Stimulated activated CD4-positive, alpha-beta T cell treated with anti-CD3 and anti-CD28 coated beads, Interleukin-1b, Interleukin-23, amount 100 ng/mL, for 4 hours (primary cell): ENCODE data around the gene FTMT.
"Not testable (repeated sequence)": the region's sequence is repeated elsewhere in the genome, so short reads cannot be mapped to it uniquely, and the experiment has no call there.

ENCODE experiments used
- DNase-seq, 2 donors: peaks; one replicate each; pipeline ENCODE4 v3.0.0-alpha.2; 2020; ENCODE audit warnings: low read depth in 2 of 2

The FTMT gene

DNA sequence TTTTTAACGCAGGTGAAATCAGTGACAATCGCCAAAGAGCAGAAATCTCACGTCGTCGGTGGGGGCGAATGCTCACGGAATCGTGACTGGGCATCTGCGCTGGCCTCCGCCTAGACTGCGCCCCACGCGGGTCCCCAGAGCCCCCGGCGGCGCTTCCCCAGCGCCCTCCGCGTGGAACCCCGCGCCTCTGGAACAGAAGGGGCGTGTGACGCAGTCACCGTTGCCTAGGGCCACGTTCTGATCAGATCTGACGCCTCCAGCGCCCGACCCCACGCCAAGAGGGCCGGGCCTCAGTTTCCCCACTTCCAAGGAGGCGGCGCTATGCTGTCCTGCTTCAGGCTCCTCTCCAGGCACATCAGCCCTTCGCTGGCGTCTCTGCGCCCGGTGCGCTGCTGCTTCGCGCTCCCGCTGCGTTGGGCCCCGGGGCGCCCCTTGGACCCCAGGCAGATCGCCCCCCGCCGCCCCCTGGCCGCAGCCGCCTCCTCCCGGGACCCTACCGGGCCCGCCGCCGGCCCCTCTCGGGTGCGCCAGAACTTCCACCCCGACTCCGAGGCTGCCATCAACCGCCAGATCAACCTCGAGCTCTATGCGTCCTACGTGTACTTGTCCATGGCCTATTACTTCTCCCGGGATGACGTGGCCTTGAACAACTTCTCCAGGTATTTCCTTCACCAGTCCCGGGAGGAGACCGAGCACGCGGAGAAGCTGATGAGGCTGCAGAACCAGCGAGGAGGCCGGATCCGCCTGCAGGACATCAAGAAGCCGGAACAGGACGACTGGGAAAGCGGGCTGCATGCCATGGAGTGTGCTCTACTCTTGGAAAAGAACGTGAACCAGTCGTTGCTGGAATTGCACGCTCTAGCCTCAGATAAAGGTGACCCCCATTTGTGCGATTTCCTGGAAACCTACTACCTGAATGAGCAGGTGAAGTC lies at the start of gene FTMT:
Gene FTMT, plus strand, starts transcription at position 240 of the 932 bp plus-strand sequence. Its CDS starts 82 bp downstream, at position 322.
- DNase-seq, result no peak

DNA sequence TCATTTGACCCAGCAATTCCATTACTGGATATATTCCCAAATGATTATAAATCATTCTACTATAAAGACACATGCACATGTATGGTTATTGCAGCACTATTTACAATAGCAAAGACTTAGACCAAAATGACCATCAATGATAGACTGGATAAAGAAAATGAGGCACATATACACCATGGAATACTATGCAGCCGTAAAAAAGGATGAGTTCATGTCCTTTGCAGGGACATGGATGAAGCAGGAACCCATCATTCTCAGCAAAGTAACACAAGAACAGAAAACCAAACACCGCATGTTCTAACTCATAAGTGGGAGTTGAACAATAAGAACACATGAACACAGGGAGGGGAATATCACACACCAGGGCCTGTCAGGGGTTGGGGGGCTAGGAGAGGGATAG lies 46.4 kb upstream of the FTMT start:
- DNase-seq, result not testable (repeated sequence)

DNA sequence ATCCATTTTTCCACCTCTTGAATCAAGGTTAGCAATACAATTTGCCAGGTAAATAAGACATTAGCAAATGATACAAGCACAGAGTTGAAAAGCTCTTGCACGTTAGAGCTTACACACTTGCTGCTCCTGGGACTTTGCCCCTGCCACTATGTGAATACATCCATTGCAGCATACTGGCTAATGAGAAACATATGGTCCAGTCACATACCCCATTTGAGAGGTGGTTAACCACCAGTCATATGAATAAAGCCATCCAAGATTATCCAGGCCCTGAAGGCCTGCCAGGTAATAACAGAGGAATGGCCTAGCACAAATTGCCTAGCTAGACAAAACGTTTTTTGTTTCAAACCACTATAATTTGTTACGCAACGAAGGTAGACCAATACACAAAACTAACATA lies 45.8 kb upstream of the FTMT start:
- no peak for DNase-seq

DNA sequence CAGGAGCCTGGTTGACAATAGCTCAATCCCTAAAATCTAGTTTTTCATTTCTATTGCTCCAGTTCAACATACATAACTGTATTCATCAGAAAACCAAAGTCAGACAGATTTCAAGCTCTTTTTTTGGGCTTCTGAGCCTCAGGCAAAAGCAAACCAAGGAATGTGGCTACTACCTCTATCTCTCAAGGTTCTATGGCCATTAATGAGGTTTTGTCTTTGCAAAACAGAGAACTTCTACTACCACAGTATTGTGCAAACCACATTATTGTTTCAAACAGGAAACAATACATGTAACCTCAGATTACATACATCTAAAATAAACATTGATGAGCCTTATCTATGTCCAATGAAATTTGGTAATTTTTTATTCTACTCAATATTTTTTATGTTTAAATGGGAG lies 35.5 kb upstream of the FTMT start:
- no peak for DNase-seq

DNA sequence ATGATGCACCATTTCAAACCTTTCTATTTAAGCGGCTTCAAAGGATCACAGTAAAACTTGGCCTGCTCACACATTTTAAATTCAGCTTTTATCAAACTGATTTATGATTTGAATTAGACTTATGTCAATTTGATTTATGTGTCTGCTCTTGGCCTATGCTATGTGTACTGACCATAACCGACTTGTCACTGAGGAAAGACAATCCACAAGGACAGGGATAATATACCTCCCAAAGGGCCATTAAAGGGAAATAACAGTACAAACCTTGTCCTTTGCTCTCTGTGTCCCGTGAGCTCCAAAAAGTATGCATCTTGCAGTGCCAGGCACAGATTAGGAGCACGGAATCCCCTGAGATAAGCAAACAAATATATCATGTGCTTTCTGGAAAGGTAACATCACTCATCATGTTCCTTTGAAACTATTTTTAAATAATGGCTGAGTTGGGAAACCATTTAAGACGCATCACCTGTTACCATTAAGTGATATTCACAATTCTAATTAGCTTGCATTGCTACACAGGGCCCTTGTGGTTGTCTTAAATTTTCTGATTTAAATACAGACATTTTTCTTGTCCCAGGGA lies 31.9 kb upstream of the FTMT start:
- no peak for DNase-seq

DNA sequence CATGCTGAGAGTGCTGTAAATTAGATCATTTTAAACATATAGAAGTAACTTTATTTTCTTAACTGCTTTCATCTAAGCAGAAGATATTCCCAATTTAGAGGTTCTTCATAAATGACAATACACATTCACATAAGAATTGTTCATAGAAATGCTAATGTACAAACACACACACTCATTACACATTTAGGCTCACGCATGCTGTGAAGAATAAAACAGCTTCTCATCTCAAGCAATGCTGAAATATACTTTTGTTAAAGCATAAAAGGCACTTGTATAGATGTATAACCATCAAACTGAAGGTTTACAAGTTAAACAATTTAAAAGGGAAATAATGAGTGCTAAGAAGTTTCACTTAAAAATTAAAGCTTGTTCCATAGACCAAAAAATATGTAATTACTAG lies 18.1 kb upstream of the FTMT start:
- no peak for DNase-seq

DNA sequence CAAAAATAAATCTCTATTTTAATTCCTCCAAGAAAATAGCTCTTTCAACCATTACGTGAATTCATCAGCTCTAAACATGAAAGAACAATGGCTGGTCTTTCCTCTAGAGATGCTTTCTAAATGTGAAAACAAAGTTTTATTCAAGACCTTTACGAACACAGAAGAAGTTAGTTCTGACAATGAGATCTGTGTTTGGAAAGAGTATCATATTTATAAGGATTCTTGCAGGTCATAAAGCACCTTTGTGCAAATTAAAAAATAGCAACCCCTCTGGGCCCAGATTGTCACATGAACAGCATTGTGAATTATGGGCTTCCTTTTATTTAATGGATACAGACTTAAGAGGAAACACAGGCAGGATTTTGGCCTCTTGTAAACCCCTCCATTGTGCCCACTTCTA lies 17.7 kb upstream of the FTMT start:
- DNase-seq, result no peak

DNA sequence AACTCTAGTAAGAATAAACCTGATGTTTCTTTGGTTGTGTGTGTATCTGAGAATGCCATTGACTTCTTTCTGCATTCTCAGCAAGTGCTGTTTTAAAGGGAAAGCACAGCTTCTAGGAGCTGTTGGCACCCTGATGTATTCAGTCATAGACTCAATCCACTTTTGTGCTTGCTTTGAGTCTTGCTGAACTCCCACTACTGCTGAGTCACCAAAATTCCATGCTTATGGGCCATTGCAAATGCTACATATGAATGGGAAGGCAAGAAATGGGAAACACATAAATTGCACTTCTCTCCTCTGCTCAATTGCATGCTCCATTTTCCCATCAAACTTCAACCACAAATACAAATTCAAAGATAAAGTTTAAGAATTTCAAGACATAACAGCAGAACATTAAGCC lies 9.8 kb upstream of the FTMT start:
- DNase-seq, result no peak

DNA sequence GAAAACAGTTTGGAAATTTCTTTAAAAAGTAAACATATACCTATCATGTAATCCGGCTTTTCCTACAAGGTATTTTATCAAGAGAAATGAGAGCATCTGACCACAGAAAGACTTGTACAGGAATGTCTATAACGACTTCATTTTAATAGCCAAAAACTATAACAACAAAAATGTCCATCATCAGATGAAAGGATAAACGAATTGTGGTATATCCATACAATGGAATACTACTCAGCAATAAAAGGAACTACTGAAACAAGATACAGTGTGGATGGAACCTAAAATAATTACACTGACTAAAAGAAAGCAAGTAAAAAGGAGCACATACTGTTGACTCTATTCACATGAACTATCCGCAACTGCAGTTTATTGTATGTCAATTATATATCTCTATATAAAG lies 1.4 kb upstream of the FTMT start:
- DNase-seq, result no peak

DNA sequence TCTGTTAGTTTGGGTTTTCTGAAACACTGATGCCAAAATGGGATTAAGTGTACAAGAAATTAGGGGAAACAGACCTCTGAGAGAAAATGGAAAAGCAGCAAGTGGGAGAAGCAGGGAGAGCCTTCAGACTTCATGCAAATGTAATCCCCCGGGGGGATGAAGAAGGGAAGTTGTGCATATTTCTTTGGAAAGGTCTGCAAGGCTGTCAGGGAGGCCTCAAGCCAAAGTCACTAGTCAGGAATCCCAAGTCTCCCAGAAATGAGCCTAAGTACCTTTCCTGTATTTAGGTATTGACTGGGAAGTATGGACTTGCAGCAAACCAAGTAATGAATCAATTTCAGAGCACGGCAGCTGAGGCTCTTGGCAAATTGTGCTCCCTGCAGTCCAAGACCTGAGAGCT lies 2.2 kb downstream of the FTMT start:
- no peak for DNase-seq

DNA sequence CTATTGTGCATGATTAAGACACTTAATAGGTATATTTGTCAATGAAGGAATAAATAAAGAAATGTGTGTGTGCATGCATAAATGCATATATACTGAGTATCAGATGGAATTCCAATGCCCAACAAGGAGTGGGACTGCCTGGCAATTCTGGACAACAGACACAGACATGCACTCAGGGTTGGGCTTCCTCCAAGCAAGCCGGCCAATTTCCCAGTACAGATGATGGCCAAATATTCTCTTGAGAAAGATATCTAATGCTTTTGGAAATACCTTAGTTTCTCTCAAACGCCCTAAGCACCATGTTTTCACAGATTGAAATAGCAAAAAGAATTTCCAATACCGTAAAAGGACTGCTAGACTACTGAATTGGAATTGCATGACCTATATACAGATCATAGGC lies 11.1 kb downstream of the FTMT start:
- DNase-seq, result no peak

DNA sequence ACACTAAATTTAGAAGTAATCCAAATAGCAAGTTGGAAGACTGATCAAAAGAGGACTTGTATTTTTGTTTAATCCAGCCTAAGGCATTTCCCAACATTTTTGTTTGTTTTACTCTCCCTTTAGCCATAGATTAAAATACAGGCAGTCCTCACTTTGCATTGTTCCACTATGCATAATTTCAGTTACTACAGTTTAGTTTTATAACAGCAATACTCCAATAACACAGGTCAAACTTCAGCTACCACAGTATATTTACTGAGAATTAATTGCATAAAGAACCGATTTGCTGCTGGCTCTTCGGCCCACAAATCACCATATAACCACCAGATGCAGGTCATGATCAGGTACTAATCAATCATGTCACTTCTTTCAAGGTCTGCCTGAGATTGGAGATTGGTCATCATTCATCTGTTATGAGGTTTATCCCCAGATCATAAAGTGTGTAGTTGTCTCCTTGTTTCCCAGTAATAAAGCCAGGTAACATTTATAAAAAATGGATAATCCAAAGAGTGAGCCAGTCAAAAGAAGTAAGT lies 12.1 kb downstream of the FTMT start:
- no peak for DNase-seq

DNA sequence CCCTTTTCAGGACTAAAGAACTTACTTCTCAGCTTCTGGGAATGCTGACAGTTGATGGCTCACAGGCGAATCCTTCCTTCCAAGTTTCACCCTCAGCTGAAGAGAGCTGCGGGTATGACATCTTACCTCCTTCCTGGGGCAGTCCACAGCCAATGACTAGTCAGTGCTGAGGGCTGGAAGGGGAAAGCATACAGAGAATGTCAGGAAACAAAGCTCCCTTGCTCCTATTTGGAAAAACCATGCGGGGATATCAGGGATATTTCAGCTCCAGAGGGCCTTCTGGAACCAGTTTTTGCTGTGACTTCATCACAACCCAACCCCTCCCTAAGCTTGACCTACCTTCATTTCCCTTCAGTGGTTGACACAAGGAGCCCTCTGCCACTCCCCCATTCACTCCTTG lies 15.7 kb downstream of the FTMT start:
- DNase-seq, result no peak

DNA sequence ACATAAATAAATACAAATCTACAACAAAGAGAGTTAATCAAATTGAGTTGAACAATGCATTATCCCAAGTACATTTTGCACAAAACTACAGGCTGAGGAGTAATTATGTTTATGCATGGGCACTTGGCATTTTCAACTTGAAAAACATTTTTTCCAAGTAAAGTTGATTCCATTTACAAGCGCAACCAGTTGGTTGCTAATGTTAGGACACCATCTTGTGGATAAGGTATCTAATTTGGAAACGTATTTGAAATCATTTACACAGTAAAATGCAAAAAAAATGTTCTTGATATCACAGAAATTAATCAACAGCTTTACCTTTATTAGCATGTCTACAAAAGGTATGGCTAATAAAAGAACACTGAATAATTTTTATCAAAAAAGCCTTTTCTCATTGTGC lies 18.8 kb downstream of the FTMT start:
- no peak for DNase-seq

DNA sequence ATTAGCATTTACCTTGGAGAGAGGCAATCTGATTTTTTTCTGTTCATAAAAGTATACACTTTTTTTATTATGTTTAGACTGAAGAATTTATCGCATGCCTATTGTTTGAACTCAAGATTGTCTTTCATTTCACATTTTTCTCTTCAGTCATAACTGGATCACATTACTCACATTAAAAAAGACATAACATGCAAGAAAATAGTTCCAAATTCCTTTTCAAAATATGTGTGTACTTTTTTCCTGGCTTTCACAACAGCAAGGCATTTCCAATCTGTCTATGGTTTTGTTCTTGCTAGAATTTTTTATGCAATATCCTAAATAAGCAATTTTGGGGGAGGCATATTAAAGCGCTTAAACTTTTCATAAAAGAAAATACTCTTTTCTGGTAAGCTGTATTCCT lies 21.2 kb downstream of the FTMT start:
- no peak for DNase-seq

DNA sequence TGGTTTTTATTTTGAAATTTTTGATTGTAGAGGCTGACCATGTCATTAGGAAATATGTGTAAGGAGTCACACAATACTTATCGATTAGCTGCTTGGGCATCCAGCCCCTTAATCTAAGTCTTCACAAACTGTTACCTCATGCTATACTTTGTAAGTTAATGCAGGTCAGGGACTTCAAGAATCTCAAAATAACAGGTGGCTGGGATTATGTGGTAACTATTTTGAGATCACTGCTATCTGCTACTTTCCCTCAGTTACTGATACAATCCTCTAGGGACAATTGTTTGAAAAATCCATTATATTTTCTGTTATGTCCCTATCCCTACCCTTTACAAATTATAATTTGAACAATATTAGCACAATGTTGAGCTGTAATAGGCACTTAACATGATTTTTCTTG lies 21.7 kb downstream of the FTMT start:
- no peak for DNase-seq

DNA sequence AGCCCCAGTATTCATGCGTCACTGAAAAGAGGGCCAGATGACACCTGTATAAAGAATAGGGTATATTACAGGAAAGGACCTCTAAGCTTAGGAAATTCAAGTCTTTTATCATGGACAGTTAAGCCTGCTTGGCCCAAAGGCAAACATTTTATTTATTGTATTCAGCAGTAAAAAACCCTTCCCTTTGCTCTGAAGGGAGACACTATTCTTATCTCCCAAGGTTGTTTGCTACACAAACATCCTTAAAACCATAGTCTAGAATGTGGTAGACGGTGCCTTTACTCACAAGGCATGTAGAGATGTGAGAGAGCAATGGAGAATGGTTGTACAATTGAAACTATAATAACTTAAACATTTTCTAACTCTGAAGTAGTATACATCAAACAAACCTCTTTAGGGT lies 33.9 kb downstream of the FTMT start:
- DNase-seq, result no peak

DNA sequence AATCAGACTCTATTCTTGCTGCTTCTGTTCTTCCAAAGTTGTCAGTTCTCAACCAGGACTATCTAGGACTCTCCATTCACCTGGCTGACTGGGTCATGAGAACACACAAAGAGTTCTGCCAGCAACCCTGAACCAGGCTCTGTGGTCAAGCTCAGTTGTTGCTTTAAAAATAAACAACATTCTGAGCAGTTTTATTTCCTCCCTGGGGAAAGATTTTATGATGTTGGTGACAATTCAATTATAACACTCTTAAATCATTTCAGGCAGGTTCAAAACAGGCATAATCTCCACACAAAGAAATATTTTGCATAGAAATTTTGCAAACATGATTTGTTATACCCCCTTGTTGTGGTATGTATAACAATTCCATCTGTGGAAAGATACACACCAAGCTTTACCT lies 36.0 kb downstream of the FTMT start:
- DNase-seq, result no peak

DNA sequence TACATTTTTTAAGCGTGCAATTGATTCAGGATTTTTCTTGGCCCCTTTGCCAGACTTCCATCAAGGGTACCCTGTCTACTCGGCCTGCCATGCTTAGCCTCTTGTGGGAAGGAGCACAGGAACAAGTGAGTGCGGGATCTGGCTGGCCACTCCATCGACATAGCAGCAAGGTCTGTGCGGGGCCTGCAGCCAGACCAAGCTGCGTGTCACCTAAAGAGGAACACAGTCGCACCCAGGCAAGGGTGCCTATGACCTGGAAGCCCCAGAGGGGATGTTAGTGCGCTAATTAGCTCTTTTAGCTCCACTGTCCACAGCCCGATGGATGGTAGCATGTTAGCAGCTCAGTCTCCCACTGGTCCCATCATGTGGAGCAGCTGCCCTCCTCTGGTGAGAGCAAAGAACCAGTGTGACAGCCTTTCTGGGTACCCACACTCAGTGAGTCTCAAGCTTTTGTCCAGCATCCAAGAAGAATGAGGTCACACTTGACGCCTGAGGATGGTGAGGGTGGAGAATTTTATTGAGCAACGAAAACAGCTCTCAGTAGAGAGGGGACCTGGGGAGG lies 38.7 kb downstream of the FTMT start:
- DNase-seq, result no peak

DNA sequence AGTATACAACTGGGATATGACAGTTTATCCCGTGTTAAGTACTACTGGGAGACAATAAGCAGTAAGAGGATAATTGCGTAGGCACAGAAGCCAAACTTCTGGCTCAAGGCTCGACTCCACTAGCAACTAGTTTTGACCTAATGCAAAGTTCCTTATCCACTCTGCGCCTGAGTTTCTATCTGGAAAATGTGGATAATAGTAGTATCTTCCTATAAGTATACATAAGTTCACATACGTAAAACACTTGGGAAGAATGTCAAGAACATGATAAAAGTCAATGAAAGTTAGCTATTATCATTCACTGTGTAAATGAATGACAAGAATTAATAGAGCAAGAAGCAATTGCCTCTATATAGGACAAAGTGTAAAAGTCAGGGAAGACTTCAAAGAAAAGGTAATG lies 45.7 kb downstream of the FTMT start:
- no peak for DNase-seq

DNA sequence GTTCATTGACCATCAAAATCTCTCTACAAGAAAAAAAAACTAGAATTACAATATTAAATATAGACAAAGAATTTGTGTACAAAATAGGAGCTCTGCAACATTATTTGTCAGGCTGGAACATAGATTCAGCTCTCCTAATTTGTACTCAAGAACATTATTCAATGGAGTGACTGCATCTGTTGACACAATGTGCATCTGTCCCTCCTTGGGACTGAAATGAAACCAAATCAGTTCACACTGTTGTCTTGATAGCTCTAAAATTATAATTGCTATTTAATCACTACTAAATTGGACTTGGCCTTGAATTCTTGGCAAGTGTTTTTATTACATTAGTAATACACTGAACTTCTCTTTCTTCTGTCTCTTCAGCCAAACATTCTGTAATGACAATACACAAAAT lies 47.7 kb downstream of the FTMT start:
- no peak for DNase-seq
